Activated CD4-positive, alpha-beta T cell treated with anti-CD3 and anti-CD28 coated beads for 36 hours (primary cell): Measurements from ENCODE around the gene DTX1. TPM values are rescaled to one million over a fixed set of nuclear protein-coding genes. Genes with fewer than 3 reads are reported as not detected.

ENCODE experiments used
- ATAC-seq: fragments of 200-7000 bp; cut with Tn5 transposase; one replicate; pipeline ENCODE4 v1.10.0; 2021; ENCODE audit warnings: mild to moderate bottlenecking, moderate library complexity
- CTCF ChIA-PET: fragments of 350-600 bp; sonication (Branson Sonifier 250); formaldehyde crosslinking; loops from one replicate; lab custom pipeline; 2021; ENCODE audit warnings: antibody characterized with exemption; lab: Charles Lee
- POLR2A ChIA-PET: fragments of 350-600 bp; sonication (Branson Sonifier 250); formaldehyde crosslinking; loops from one replicate; lab custom pipeline; 2021; ENCODE audit warnings: antibody characterized with exemption, inconsistent platforms; lab: Charles Lee
- DNase-seq: peaks from one replicate; pipeline ENCODE4 v3.0.0-alpha.2; 2020
- H3K27ac Mint-ChIP-seq: one replicate; pipeline ENCODE4 v1.8.0; 2021; ENCODE audit warnings: mixed read lengths
- H3K27me3 Mint-ChIP-seq: one replicate; pipeline ENCODE4 v1.8.0; 2021; ENCODE audit warnings: mixed read lengths
- H3K36me3 Mint-ChIP-seq: one replicate; pipeline ENCODE4 v1.8.0; 2021; ENCODE audit warnings: low read depth, mixed read lengths
- H3K4me1 Mint-ChIP-seq: one replicate; pipeline ENCODE4 v1.8.0; 2021; ENCODE audit warnings: mixed read lengths
- H3K4me3 Mint-ChIP-seq: one replicate; pipeline ENCODE4 v1.8.0; 2021; ENCODE audit warnings: mild to moderate bottlenecking, moderate library complexity, mixed read lengths
- H3K9me3 Mint-ChIP-seq: one replicate; pipeline ENCODE4 v1.8.0; 2021; ENCODE audit warnings: low read depth, mixed read lengths
- intact Hi-C, 2 experiments: fragments of 100-400 bp; cut with DNase I in 1 of 2; cut with micrococcal nuclease in 1 of 2; formaldehyde crosslinking; loops; one replicate each; pipeline versions ENCODE4 v1.14.2 to v1.15.1; 2022 to 2024; cut with DNase I, micrococcal nuclease
- total RNA-seq, 2 experiments: library from RNA; stranded (reverse); gene quantifications; one replicate each; pipeline ENCODE4 v1.2.3, GENCODE V29; 2021

Gene DTX1
- total RNA-seq, 2 experiments from 2014 or later = 12.0 to 12.9 TPM

DNA sequence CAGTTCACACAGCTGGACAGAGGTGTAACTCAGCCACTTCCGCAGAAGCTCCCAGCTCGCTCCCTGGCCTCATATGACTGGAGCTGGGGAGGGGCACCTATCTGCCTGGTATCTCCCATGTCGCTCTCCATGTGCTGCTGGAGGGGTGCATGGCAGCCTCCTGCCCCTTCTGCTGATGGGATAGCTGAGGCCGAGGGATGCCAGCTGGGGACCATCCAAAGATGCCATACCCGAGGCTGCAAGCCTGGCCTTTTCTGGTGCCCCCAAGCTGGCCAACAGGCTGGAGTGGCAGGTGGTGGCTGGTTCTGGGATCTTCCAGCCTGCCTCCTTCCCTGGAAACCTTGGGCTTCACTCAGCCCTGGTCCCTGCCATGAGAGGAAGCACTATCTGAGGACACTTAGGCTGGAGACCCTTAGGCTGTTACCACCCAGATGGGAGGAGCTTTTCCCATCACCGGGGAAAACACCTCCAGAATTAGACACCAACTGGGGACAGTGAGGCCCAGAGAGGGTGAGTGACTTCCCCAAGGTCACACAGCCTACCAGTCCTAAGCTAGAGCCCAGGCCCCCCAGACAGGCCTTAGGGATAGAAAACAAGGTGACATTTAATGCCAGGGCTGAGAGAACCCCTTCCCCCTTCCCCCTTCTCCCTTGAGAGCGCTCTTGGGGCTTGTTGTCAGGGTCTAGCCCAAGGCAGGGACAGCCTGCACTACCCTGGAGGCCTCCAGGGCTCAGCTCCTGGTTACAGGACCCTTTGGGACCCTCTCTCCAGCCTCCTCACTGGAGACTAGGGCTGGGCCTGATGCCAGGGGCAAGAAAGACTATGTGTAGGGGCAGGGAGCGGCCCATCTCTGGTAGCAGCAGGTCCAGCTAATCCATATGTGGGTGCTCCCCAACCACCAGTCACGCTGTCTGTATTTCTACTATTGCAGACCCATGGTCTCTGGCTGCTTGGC is 7.1 kb downstream of the DTX1 start:
- peaks cover 28% of the 10 kb centered on the region for H3K4me1 Mint-ChIP-seq
- POLR2A ChIA-PET = no interaction called here

GRCh38 chr12:113064395-113065125 is 8.0 kb downstream of the DTX1 start:
- ChIA-PET POLR2A (no interaction called here), CTCF (interaction anchor here (0.6 to 1.5 kb wide), 5 partner anchors 14 to 162 kb away, joined by 3 to 8 read pairs (median 4); no protein-coding TSS in a partner anchor)
- ATAC-seq (no peak), DNase-seq (no peak)
- Mint-ChIP-seq H3K4me1 (peaks cover 33% of the 10 kb centered on the region), H3K27ac (peak overlapping the region; percentile 26), H3K27me3 (no peaks in the 10 kb centered on the region), H3K36me3 (no peaks in the 10 kb centered on the region), H3K9me3 (no peaks in the 10 kb centered on the region), H3K4me3 (no peak overlapping the region)
- intact Hi-C loops = no loop called here

More for the DNA sequence above, 7.1 kb downstream of the DTX1 start:
- Mint-ChIP-seq H3K36me3 (no peaks in the 10 kb centered on the region), H3K9me3 (no peaks in the 10 kb centered on the region), H3K4me3 (no peak overlapping the region), H3K27me3 (no peaks in the 10 kb centered on the region), H3K27ac (no peak overlapping the region)
- intact Hi-C loops = no loop called here
- DNase-seq (no peak), ATAC-seq (no peak)
- CTCF ChIA-PET = interaction anchor here (0.6 to 1.1 kb wide), 4 partner anchors 33 to 161 kb away, joined by 3 to 4 read pairs (median 3); no protein-coding TSS in a partner anchor

DNA sequence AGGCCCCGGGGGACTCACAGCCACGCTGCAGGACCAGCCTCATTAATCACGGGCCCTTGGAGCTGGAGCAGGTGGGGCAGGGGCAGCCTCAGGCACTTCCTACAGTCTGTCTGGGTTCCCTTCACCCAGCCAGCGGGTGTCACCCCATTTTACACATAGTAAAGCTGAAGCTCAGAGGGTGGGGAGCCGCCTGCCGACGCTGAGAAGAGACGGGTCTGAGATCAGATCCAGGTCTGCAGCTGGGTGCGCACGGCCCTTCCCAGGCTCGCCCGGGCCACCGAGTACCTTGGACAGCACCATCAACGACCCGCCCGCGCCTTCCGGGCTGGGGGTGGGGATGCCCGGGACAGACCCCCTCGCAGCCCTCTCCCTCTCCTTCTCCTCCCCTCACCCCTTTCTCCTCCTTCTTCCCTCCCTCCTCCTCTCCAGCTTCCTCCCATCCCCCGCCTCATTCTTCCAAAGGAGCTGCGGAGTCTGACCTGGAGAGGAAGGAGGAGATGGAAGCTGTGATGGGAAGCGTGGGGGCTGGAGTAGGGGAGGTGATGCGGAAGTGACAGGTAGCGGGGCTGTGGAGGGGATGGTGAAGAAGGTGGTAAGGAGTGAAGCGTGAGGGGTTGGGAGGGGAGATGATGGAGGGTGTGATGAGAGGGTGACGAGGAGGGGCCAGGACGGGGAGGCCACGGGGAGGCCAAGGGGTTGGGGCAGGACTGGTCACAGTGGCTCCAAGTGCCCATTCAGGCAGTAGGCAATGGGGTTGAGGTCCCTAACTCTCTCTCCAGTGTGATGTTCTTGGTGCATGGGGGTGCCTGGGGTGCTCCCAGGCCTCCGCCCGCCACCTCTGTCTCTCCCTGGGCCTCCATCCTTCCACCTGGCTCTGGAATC is 8.8 kb downstream of the DTX1 start:
- Mint-ChIP-seq H3K27ac (no peak overlapping the region), H3K9me3 (no peaks in the 10 kb centered on the region), H3K27me3 (no peaks in the 10 kb centered on the region), H3K4me1 (peaks cover 41% of the 10 kb centered on the region), H3K36me3 (no peaks in the 10 kb centered on the region), H3K4me3 (no peak overlapping the region)
- no peak for ATAC-seq
- intact Hi-C loops = no loop called here
- POLR2A ChIA-PET = interaction anchor here (0.7 kb wide), 1 partner anchor 684 kb away, joined by 4 read pairs; no protein-coding TSS in a partner anchor
- CTCF ChIA-PET = interaction anchor here (0.6 to 1.5 kb wide), 4 partner anchors 14 to 629 kb away, joined by 3 to 8 read pairs (median 4); no protein-coding TSS in a partner anchor
- DNase-seq = no peak

DNA sequence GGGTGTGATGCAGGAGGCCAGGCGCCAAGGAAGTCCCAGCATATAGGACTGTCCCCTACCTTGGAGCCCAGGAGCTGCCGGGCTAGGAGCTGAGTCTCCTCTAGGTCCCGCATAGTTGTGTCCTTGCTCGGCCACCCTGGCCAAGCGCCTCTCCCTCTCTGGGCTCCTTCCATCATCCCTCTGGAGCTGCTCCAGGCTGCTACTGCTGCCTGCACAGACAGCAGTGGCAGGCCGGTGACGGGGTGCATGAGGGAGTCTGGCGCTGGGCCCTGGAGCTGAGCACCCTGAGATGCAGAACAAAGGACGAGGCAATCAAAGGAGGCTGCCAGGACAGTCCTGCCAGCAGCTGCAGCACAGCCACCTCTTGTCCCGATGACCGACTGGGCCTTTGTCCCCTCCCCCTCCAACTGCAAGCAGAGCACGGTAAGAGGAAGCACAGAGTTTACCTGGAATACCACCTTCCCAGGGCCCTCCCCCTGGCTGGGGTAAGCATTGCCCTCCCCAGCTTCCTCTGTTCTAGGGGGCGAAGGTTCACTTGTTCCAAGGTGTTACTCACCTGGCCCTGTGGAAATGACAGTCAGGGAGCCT is 10.4 kb downstream of the DTX1 start:
- intact Hi-C loops = no loop called here
- H3K9me3 Mint-ChIP-seq = no peaks in the 10 kb centered on the region
- ChIA-PET CTCF (interaction anchor here (1.0 kb wide), 1 partner anchor 98 kb away, joined by 3 read pairs; no protein-coding TSS in a partner anchor), POLR2A (no interaction called here)
- peaks cover 45% of the 10 kb centered on the region for H3K4me1 Mint-ChIP-seq
- H3K27ac Mint-ChIP-seq = no peak overlapping the region
- ATAC-seq = no peak
- H3K36me3 Mint-ChIP-seq = peaks cover 2% of the 10 kb centered on the region
- H3K4me3 Mint-ChIP-seq = no peak overlapping the region
- H3K27me3 Mint-ChIP-seq = no peaks in the 10 kb centered on the region
- no peak for DNase-seq

DNA sequence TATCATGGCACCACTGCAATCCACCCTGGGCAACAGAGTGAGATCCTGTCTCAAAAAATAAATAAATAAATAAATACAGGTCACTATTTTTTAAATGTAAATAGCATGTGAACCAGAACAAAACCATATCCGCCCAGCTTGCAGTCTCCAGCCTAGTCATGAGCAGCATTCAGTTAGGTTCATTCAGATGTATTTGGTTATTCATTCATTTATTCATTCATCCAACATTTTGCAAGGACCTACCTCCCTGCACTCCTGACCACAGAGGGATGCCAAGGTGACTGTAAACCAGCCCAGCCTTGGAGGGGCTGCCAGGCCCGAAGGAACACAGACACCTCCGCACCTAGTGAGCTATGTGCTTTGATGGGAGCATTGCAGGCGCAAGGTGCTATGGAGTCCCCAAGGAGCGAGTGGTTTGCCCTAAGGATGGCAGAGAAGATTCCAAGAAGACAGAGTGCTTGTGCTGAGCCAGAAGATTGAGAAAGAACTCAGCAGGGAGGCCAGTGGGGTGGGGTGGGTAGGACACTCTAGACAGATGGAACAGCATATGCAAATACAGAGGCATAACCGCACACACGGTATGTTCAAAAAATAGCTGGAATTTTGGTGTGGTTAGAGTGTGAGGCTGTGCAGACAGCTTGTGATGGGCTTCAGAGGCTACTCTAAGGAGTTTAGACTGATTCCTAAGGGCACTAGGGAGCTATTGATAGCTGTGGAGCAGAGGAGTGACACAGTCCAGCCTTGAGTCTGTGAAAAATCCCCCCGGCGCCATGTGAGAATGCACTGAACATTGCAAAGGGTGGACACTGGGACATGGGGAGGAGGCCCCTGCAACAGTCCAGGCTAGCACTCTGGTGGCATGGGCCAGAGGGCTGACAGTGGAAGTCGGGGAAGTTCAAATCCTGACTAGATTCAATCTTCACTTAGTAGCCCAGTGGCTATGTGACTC is 11.7 kb downstream of the DTX1 start:
- peaks cover 2% of the 10 kb centered on the region for H3K36me3 Mint-ChIP-seq
- no peaks in the 10 kb centered on the region for H3K27me3 Mint-ChIP-seq
- DNase-seq = no peak
- CTCF ChIA-PET = interaction anchor here (0.5 to 1.0 kb wide), 4 partner anchors 36 to 575 kb away, joined by 3 read pairs; no protein-coding TSS in a partner anchor
- no peaks in the 10 kb centered on the region for H3K9me3 Mint-ChIP-seq
- ATAC-seq = no peak
- POLR2A ChIA-PET = no interaction called here
- H3K4me1 Mint-ChIP-seq = peaks cover 48% of the 10 kb centered on the region
- intact Hi-C loops = no loop called here
- no peak overlapping the region for H3K4me3 Mint-ChIP-seq
- H3K27ac Mint-ChIP-seq = no peak overlapping the region

GRCh38 chr12:113069149-113069548 is 12.6 kb downstream of the DTX1 start:
- ATAC-seq (no peak), DNase-seq (no peak)
- Mint-ChIP-seq H3K27me3 (no peaks in the 10 kb centered on the region), H3K4me3 (no peak overlapping the region), H3K36me3 (peaks cover 2% of the 10 kb centered on the region), H3K27ac (peak overlapping the region; percentile 49), H3K9me3 (no peaks in the 10 kb centered on the region), H3K4me1 (peaks cover 49% of the 10 kb centered on the region)
- POLR2A ChIA-PET = no interaction called here
- intact Hi-C loops = no loop called here
- CTCF ChIA-PET = interaction anchor here (0.9 to 1.1 kb wide), 2 partner anchors 19 to 29 kb away, joined by 3 to 4 read pairs; no protein-coding TSS in a partner anchor

DNA sequence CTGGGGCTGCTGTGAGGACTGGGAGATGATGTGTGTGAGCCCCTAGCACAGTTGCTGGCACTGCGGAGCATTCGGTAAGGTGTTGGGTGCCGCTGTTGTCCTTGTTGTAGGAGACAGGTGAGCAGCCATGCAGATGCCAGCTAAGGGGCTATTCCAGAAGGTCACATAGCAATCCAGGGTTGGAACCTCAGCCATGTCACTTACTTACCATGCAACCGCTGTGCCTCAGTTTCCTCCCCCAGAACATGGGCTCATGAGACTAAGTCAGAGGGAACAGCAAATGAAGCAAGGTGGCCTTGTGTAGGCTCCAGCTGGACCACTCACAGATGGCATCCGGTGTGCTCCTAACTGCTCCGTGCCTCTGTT is 13.2 kb downstream of the DTX1 start:
- H3K27ac Mint-ChIP-seq = peak overlapping the region; percentile 87
- ATAC-seq (no peak), DNase-seq (no peak)
- peaks cover 2% of the 10 kb centered on the region for H3K36me3 Mint-ChIP-seq
- ChIA-PET POLR2A (interaction anchor here (1.0 kb wide), 1 partner anchor 10 kb away, joined by 3 read pairs; no protein-coding TSS in a partner anchor), CTCF (interaction anchor here (0.7 to 1.4 kb wide), 5 partner anchors 15 to 66 kb away, joined by 3 to 7 read pairs (median 4); no protein-coding TSS in a partner anchor)
- intact Hi-C loops = no loop called here
- H3K27me3 Mint-ChIP-seq = no peaks in the 10 kb centered on the region
- H3K4me1 Mint-ChIP-seq = peaks cover 49% of the 10 kb centered on the region
- H3K9me3 Mint-ChIP-seq = no peaks in the 10 kb centered on the region
- no peak overlapping the region for H3K4me3 Mint-ChIP-seq

DNA sequence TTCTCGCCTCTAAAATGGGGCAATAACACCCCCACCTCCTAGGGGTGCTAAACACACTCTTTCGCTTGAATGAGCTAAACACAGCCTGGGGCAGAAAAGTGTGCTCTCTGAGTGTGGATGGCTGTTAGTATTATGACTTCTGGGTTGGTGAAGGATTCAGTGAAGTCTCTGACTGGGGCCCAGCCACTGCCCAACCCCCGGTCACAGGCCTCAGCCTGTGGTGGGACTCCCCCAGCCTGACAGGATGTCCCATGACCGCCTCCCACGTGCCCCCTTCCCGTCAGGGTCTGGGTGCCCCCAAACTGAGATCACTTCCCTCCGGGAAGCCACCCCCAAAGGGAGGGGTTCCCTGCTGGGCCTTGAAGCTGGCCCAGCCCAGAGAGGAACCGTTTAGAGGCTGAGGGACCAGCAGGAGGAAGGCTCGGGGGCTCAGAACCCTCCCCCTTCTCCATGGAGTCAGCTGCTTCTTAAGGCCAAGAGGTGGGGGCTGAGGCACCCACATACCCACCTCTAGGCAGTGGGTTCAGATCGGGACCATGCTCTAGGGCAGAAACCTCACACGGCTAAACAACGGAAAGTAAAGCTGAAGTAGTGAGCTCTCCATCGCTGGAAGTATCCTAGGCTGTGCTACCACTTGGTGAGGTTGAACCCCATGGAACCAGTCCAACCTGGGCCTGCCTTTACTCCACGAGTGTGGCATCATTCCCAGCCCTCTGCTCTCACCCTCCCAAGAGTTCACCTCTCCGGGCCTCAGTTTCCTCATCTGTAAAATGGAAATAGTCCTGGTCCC is 13.8 kb downstream of the DTX1 start:
- CTCF ChIA-PET = interaction anchor here (0.7 to 1.4 kb wide), 6 partner anchors 16 to 67 kb away, joined by 3 to 7 read pairs (median 4); no protein-coding TSS in a partner anchor
- intact Hi-C loops = no loop called here
- Mint-ChIP-seq H3K27ac (peak overlapping the region; percentile 87), H3K27me3 (no peaks in the 10 kb centered on the region), H3K36me3 (peaks cover 2% of the 10 kb centered on the region), H3K9me3 (no peaks in the 10 kb centered on the region), H3K4me3 (peak overlapping the region; percentile 43), H3K4me1 (peaks cover 54% of the 10 kb centered on the region)
- ATAC-seq (peak; percentile 82), DNase-seq (peak; percentile 83)
- POLR2A ChIA-PET = interaction anchor here (1.0 kb wide), 1 partner anchor 11 kb away, joined by 3 read pairs; no protein-coding TSS in a partner anchor
